ENCODE measurements around the gene TMOD1. TPM values are rescaled to one million over a fixed set of nuclear protein-coding genes. Genes with fewer than 3 reads are reported as not detected.

TMOD1 gene
- total RNA-seq, 1 experiment from 2014 or later: 0.14 TPM

- CTCF ChIA-PET: no interaction called here
- intact Hi-C loops (cut with micrococcal nuclease; ENCODE audit: unreplicated experiment): no loop called here
- peaks cover 46% of the 10 kb centered on the region for H3K27me3 Mint-ChIP-seq (ENCODE audit: unreplicated experiment)
- no peaks in the 10 kb centered on the region for H3K9me3 Mint-ChIP-seq (ENCODE audit: low read depth, unreplicated experiment)
- no peak overlapping the region for H3K27ac Mint-ChIP-seq (ENCODE audit: unreplicated experiment)
- no peak for DNase-seq
- H3K4me1 Mint-ChIP-seq (ENCODE audit: low read depth, unreplicated experiment): no peaks in the 10 kb centered on the region
- no TSS peak for BruUV-seq (replicated peaks)
- no peak overlapping the region for H3K4me3 Mint-ChIP-seq (ENCODE audit: low read depth, unreplicated experiment)
- H3K36me3 Mint-ChIP-seq (ENCODE audit: insufficient read depth, unreplicated experiment): peaks cover 6% of the 10 kb centered on the region
- TF ChIP-seq CTCF (IDR thresholded peaks at IDR 0.05; ENCODE audit: unreplicated experiment): no peak
Observed at GRCh38 chr9:97559111-97559514, 57.6 kb downstream of the TMOD1 start.

DNA sequence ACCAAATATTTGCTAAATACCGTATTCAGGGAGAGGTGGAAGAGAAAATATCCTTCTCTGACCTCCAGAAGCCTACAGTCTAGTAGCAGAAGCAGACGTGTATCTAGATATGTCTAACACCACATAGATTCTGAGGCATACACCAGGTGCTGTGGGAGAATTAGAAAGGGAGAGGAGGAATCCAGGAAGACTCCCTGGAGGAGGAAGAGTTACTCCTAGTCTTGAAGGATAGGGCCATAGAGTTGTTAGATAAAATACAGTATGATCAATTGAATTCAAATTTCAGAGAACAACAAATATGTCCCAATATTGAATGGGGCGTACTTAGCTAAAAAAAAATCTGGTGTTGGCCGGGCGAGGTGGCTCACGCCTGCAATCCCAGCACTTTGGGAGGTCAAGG is 58.7 kb downstream of the TMOD1 start:
- Mint-ChIP-seq H3K9me3 (ENCODE audit: low read depth, unreplicated experiment) (no peaks in the 10 kb centered on the region), H3K4me3 (ENCODE audit: low read depth, unreplicated experiment) (no peak overlapping the region), H3K27ac (ENCODE audit: unreplicated experiment) (no peak overlapping the region), H3K4me1 (ENCODE audit: low read depth, unreplicated experiment) (no peaks in the 10 kb centered on the region), H3K27me3 (ENCODE audit: unreplicated experiment) (peaks cover 35% of the 10 kb centered on the region), H3K36me3 (ENCODE audit: insufficient read depth, unreplicated experiment) (peaks cover 6% of the 10 kb centered on the region)
- no peak for TF ChIP-seq CTCF (IDR thresholded peaks at IDR 0.05; ENCODE audit: unreplicated experiment)
- CTCF ChIA-PET: no interaction called here
- no TSS peak for BruUV-seq (replicated peaks)
- DNase-seq: no peak
- intact Hi-C loops (cut with micrococcal nuclease; ENCODE audit: unreplicated experiment): no loop called here

GRCh38 chr9:97560851-97561250 is 59.4 kb downstream of the TMOD1 start:
- no TSS peak for BruUV-seq (replicated peaks)
- peaks cover 6% of the 10 kb centered on the region for H3K36me3 Mint-ChIP-seq (ENCODE audit: insufficient read depth, unreplicated experiment)
- H3K4me3 Mint-ChIP-seq (ENCODE audit: low read depth, unreplicated experiment): no peak overlapping the region
- H3K27me3 Mint-ChIP-seq (ENCODE audit: unreplicated experiment): peaks cover 28% of the 10 kb centered on the region
- TF ChIP-seq CTCF (IDR thresholded peaks at IDR 0.05; ENCODE audit: unreplicated experiment): no peak
- intact Hi-C loops (cut with micrococcal nuclease; ENCODE audit: unreplicated experiment): no loop called here
- no peak overlapping the region for H3K27ac Mint-ChIP-seq (ENCODE audit: unreplicated experiment)
- no peaks in the 10 kb centered on the region for H3K4me1 Mint-ChIP-seq (ENCODE audit: low read depth, unreplicated experiment)
- DNase-seq: no peak
- H3K9me3 Mint-ChIP-seq (ENCODE audit: low read depth, unreplicated experiment): no peaks in the 10 kb centered on the region
- CTCF ChIA-PET: no interaction called here

DNA sequence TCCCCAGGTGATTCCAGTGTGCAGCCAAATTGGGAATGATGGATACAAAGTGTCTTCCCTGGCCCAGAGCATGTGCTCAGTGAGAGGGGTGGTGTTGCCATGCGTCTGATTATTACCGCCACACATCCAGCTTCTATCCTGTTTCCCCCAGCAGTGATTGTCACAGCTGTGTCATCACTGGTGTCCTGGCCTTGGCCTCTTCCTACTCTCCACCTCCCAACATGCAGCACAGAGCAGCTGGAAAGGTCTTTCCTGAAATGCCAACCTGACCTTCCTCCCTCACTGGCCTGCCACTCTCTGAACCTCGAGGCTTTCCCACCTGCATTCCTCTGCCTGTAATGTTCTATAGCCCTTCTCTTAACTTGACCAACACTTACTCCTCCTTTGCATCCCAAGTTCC is 60.0 kb downstream of the TMOD1 start:
- no peak for DNase-seq
- CTCF ChIA-PET: no interaction called here
- no peak overlapping the region for H3K4me3 Mint-ChIP-seq (ENCODE audit: low read depth, unreplicated experiment)
- H3K36me3 Mint-ChIP-seq (ENCODE audit: insufficient read depth, unreplicated experiment): peaks cover 3% of the 10 kb centered on the region
- intact Hi-C loops (cut with micrococcal nuclease; ENCODE audit: unreplicated experiment): no loop called here
- TF ChIP-seq CTCF (IDR thresholded peaks at IDR 0.05; ENCODE audit: unreplicated experiment): no peak
- no peaks in the 10 kb centered on the region for H3K4me1 Mint-ChIP-seq (ENCODE audit: low read depth, unreplicated experiment)
- no peaks in the 10 kb centered on the region for H3K9me3 Mint-ChIP-seq (ENCODE audit: low read depth, unreplicated experiment)
- no TSS peak for BruUV-seq (replicated peaks)
- H3K27ac Mint-ChIP-seq (ENCODE audit: unreplicated experiment): no peak overlapping the region
- peaks cover 22% of the 10 kb centered on the region for H3K27me3 Mint-ChIP-seq (ENCODE audit: unreplicated experiment)

- Mint-ChIP-seq H3K27ac (ENCODE audit: unreplicated experiment) (no peak overlapping the region), H3K4me3 (ENCODE audit: low read depth, unreplicated experiment) (no peak overlapping the region), H3K27me3 (ENCODE audit: unreplicated experiment) (peaks cover 17% of the 10 kb centered on the region), H3K36me3 (ENCODE audit: insufficient read depth, unreplicated experiment) (no peaks in the 10 kb centered on the region), H3K9me3 (ENCODE audit: low read depth, unreplicated experiment) (no peaks in the 10 kb centered on the region), H3K4me1 (ENCODE audit: low read depth, unreplicated experiment) (no peaks in the 10 kb centered on the region)
- intact Hi-C loops (cut with micrococcal nuclease; ENCODE audit: unreplicated experiment): no loop called here
- BruUV-seq (replicated peaks): no TSS peak
- no peak for DNase-seq
- CTCF ChIA-PET: no interaction called here
- TF ChIP-seq CTCF (IDR thresholded peaks at IDR 0.05; ENCODE audit: unreplicated experiment): no peak
Observed at GRCh38 chr9:97562542-97562941, 61.1 kb downstream of the TMOD1 start.
